Hepatocyte (in vitro differentiated cells): ENCODE results near the gene SLC16A6.

ENCODE experiments used
- CTCF ChIP-seq: fragments of 200-600 bp; sonication (generic); IDR thresholded peaks from 2 replicates; pipeline ENCODE4 v1.5.1; 2016; ENCODE audit warnings: antibody characterized with exemption, mild to moderate bottlenecking; ENCODE audit not compliant: poor library complexity
- EZH2 ChIP-seq: fragments of 200-600 bp; sonication (generic); IDR thresholded peaks from 2 replicates; pipeline ENCODE4 v1.6.1; 2016; ENCODE audit warnings: antibody characterized with exemption, mild to moderate bottlenecking, borderline replicate concordance
- EZH2phosphoT487 ChIP-seq: fragments of 200-600 bp; sonication (generic); IDR thresholded peaks from one replicate; pipeline ENCODE4 v1.6.1; 2018; ENCODE audit warnings: antibody characterized with exemption, mild to moderate bottlenecking, low read depth, moderate library complexity; ENCODE audit not compliant: unreplicated experiment, severe bottlenecking

GRCh38 chr17:68322630-68323029 is 31.7 kb upstream of the SLC16A6 start:
- TF ChIP-seq EZH2: no peak
- TF ChIP-seq CTCF: no peak
- no peak for TF ChIP-seq EZH2phosphoT487
